Left lung (tissue), 10 donors: ENCODE results near the gene MYRFL. TPM values are rescaled to one million over a fixed set of nuclear protein-coding genes. Genes with fewer than 3 reads are reported as not detected.

Experiments used
- ATAC-seq: fragments of 200-7000 bp; cut with Tn5 transposase; one replicate; pipeline ENCODE4 v1.9.1; 2020; ENCODE audit warnings: moderate library complexity
- DNase-seq, 4 donors: peaks; one replicate each; pipeline ENCODE4 v3.0.0-alpha.2; 2013 to 2020
- H3K27ac ChIP-seq, 2 donors: fragments of 200-600 bp; sonication (generic) in 1 of 2; one replicate each; pipeline versions ENCODE4 v1.5.0 to v1.8.0; 2020 to 2021
- H3K27me3 ChIP-seq, 2 donors: fragments of 200-600 bp; sonication (generic) in 1 of 2; one replicate each; pipeline versions ENCODE4 v1.5.0 to v1.8.0; 2020 to 2021
- H3K36me3 ChIP-seq, 2 donors: fragments of 200-600 bp; sonication (generic) in 1 of 2; one replicate each; pipeline versions ENCODE4 v1.5.0 to v1.8.0; 2020 to 2021
- H3K4me1 ChIP-seq, 2 donors: fragments of 200-600 bp; one replicate each; pipeline ENCODE4 v1.8.0; 2021
- H3K4me3 ChIP-seq, 2 donors: fragments of 200-600 bp; sonication (generic) in 1 of 2; one replicate each; pipeline versions ENCODE4 v1.5.0 to v1.8.0; 2020 to 2021; ENCODE audit warnings: mild to moderate bottlenecking in 1 of 2
- H3K9me3 ChIP-seq, 2 donors: fragments of 200-600 bp; sonication (generic) in 1 of 2; one replicate each; pipeline versions ENCODE4 v1.5.0 to v1.8.0; 2020 to 2021
- intact Hi-C, 2 donors: fragments of 100-400 bp; cut with DNase I; formaldehyde crosslinking; loops; one replicate each; pipeline versions ENCODE4 v1.11.2 to v1.14.2; 2022
- polyA plus RNA-seq, 6 donors: library from polyadenylated mRNA; unstranded; fragments of 120-200 nt; gene quantifications; one replicate each; pipeline ENCODE4 v1.2.1, GENCODE V29; 2013; ENCODE audit not compliant: insufficient read length in 6 of 6
- total RNA-seq, 2 donors: library from RNA; stranded (reverse); fragmentation: NEBNext Ultra II Directional; extraction: Animal tissue kit (Norgen Biotek cat#: 25700); gene quantifications; one replicate each; pipeline ENCODE4 v1.2.1, GENCODE V29; 2021
- TF ChIP-seq, protein P1 (sequence below), 2 donors: fragments of 200-600 bp; sonication (generic) in 1 of 2; IDR thresholded peaks; one replicate each; pipeline versions ENCODE4 v1.5.0 to v1.8.0; 2021; ENCODE audit warnings: antibody characterized with exemption in 2 of 2
- donor health status: DM: no; HTN: yes; CAD: no.
- donor health status: DM: no; HTN: no; CAD: no.

The MYRFL gene
- total and polyA plus RNA-seq, 8 donors = 0.17 to 2.5 (median 0.77) TPM

DNA sequence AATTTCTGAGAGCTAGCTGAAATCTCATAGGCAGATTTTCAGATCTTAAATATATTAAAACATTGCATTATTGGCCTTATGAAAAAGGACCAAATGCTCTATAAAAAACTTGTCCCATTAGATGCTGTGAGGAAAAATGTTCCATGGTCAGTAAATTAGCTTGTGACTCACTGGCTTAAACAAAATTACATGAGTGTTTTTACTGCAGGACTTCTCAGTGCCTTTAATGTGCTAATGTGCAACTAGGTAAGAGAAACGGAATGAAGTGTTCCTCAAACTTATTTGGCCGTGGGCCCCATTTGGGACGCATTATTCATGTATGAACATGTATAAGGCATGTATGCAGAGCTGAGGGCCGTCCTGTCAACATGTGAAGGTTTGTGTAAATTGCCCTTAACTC, 41.7 kb downstream of the MYRFL start:
- Histone ChIP-seq H3K4me1 (no peaks in the 10 kb centered on the region), H3K27ac (no peak overlapping the region), H3K27me3 (no peaks in the 10 kb centered on the region), H3K36me3 (no peaks in the 10 kb centered on the region), H3K4me3 (no peak overlapping the region), H3K9me3 (no peaks in the 10 kb centered on the region)
- ATAC-seq = no peak
- intact Hi-C loops = no loop called here
- TF ChIP-seq, protein P1, sequence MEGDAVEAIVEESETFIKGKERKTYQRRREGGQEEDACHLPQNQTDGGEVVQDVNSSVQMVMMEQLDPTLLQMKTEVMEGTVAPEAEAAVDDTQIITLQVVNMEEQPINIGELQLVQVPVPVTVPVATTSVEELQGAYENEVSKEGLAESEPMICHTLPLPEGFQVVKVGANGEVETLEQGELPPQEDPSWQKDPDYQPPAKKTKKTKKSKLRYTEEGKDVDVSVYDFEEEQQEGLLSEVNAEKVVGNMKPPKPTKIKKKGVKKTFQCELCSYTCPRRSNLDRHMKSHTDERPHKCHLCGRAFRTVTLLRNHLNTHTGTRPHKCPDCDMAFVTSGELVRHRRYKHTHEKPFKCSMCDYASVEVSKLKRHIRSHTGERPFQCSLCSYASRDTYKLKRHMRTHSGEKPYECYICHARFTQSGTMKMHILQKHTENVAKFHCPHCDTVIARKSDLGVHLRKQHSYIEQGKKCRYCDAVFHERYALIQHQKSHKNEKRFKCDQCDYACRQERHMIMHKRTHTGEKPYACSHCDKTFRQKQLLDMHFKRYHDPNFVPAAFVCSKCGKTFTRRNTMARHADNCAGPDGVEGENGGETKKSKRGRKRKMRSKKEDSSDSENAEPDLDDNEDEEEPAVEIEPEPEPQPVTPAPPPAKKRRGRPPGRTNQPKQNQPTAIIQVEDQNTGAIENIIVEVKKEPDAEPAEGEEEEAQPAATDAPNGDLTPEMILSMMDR (IDR thresholded peaks at IDR 0.05) = no peak
- no peak for DNase-seq

DNA sequence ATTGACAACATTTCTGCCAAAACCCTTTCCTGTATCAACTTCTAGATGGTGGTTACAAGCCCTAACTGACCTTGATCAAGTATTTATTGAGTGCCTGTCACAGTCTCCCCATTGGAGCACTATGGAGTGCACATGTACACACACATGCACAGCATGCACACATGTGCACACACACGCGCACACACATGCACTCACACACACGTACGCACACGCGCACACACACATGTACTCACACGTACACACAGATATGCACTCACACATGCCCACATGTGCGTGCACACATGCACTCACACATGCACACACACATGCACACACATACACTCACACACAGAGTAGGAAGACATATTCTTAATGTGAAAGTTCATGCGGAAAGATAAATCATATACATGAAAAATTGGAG, 43.7 kb downstream of the MYRFL start:
- Histone ChIP-seq H3K27me3 (no peaks in the 10 kb centered on the region), H3K27ac (no peak overlapping the region), H3K9me3 (no peaks in the 10 kb centered on the region), H3K4me1 (no peaks in the 10 kb centered on the region), H3K4me3 (no peak overlapping the region), H3K36me3 (no peaks in the 10 kb centered on the region)
- ATAC-seq = no peak
- no peak for DNase-seq
- intact Hi-C loops = no loop called here
- TF ChIP-seq, protein P1 (IDR thresholded peaks at IDR 0.05) = no peak

DNA sequence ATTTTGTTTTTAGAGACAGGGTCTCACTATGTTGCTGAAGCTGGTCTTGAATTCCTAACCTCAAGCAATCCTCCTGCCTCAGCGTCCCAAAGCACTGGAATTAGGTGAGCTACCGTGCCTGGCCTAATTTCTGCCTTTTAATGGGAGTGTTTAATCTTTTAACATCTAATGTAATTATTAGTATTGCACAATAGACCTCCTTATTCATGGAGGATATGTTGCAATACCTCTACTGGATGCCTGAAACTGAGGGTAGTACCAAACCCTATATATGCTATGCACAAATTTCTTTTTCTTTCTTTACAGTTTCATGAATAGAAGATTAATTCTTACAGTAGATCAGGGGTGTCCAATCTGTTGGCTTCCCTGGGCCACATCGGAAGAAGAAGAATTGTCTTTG, 47.8 kb downstream of the MYRFL start:
- ATAC-seq = peak; percentile 70
- peak in 1 of 4 donors; percentile 13 for DNase-seq
- Histone ChIP-seq H3K36me3 (no peaks in the 10 kb centered on the region), H3K9me3 (no peaks in the 10 kb centered on the region), H3K4me3 (no peak overlapping the region), H3K27ac (no peak overlapping the region), H3K4me1 (no peaks in the 10 kb centered on the region), H3K27me3 (no peaks in the 10 kb centered on the region)
- intact Hi-C loops = no loop called here
- TF ChIP-seq, protein P1 (IDR thresholded peaks at IDR 0.05) = no peak

DNA sequence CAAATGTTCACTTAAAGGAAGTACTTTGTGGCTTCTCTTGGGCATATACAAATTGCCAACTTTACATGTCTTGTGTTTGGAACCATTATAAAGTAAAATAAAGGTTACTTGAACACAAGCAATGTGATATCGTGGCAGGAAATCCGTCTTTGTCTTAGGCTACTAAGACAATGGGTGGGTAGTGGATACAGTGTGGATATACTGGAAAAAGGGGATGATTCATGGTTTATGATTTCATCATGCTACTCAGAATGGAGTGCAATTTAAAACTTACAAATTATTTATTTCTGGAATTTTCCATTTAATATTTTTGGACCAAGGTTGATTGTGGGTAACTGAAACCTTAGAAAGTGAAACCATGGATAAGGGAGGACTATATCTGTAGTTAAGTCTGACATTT, 48.4 kb downstream of the MYRFL start:
- Histone ChIP-seq H3K27me3 (no peaks in the 10 kb centered on the region), H3K36me3 (no peaks in the 10 kb centered on the region), H3K4me1 (no peaks in the 10 kb centered on the region), H3K27ac (peak overlapping the region in 1 of 2 donors; percentile 18), H3K9me3 (no peaks in the 10 kb centered on the region), H3K4me3 (no peak overlapping the region)
- TF ChIP-seq, protein P1 (IDR thresholded peaks at IDR 0.05) = no peak
- ATAC-seq (peak; percentile 66), DNase-seq (no peak)
- intact Hi-C loops = no loop called here

DNA sequence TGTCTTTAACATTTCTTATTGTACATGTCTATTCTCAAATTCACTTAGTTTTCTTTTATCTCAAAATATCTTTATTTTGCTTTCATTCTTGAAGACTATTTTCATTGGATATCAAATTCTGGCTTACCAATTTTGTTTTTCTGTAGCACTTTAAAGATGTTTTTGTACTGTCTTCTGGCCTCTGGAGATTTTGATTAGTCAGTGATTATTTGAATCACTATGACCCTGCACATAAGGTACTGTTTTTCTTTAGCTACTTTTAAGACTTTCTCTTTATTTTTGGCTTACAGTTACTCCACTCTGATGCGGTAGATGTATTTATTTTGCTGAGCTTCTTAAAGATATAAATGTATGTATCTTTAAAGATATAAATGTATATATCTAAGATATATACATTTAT, 49.6 kb downstream of the MYRFL start:
- DNase-seq = no peak
- no peak for ATAC-seq
- no peak overlapping the region for H3K4me3 ChIP-seq
- no peaks in the 10 kb centered on the region for H3K9me3 ChIP-seq
- peaks cover 0 to 6% of the 10 kb centered on the region in 2 donors for H3K4me1 ChIP-seq
- no peaks in the 10 kb centered on the region for H3K27me3 ChIP-seq
- H3K27ac ChIP-seq = no peak overlapping the region
- TF ChIP-seq, protein P1 (IDR thresholded peaks at IDR 0.05) = no peak
- intact Hi-C loops = no loop called here
- H3K36me3 ChIP-seq = no peaks in the 10 kb centered on the region
